Right atrium auricular region (tissue), 2 donors: ENCODE results near the gene LAP3. TPM values are rescaled to one million over a fixed set of nuclear protein-coding genes. Genes with fewer than 3 reads are reported as not detected.
"Not testable (repeated sequence)": the region's sequence is repeated elsewhere in the genome, so short reads cannot be mapped to it uniquely, and the experiment has no call there.

Source experiments
- DNase-seq: peaks from one replicate; pipeline ENCODE4 v3.0.0-alpha.2; 2019; ENCODE audit warnings: low spot score
- H3K27ac ChIP-seq, 2 donors: fragments of 200-600 bp; sonication (generic); 1 replicate in 1 of 2; 2 replicates in 1 of 2; pipeline ENCODE4 v1.5.1; 2016 to 2019
- H3K27me3 ChIP-seq, 2 donors: fragments of 200-600 bp; sonication (generic); one replicate each; pipeline versions ENCODE4 v1.5.1 to v1.6.0; 2017 to 2019
- H3K36me3 ChIP-seq: fragments of 200-600 bp; sonication (generic); one replicate; pipeline ENCODE4 v1.5.1; 2016
- H3K4me1 ChIP-seq, 2 donors: fragments of 200-600 bp; sonication (generic); one replicate each; pipeline versions ENCODE4 v1.5.1 to v1.6.0; 2017 to 2019
- H3K4me3 ChIP-seq, 2 donors: fragments of 200-600 bp; sonication (generic); 1 replicate in 1 of 2; 2 replicates in 1 of 2; pipeline ENCODE4 v1.5.1; 2017 to 2019; ENCODE audit warnings: mild to moderate bottlenecking in 1 of 2, moderate library complexity in 1 of 2
- H3K9me3 ChIP-seq, 2 donors: fragments of 200-600 bp; sonication (generic); one replicate each; pipeline ENCODE4 v1.5.1; 2019
- total RNA-seq, 2 donors: library from RNA; depleted of rRNA; stranded (reverse); fragments of >200 nt; gene quantifications; one replicate each; pipeline ENCODE4 v1.1.0, GENCODE V29; 2016
- TF ChIP-seq, protein P1 (sequence below), 2 donors: fragments of 200-600 bp; sonication (generic); IDR thresholded peaks; one replicate each; pipeline ENCODE4 v1.5.1; 2019; ENCODE audit warnings: antibody characterized with exemption in 2 of 2

LAP3 gene
- total RNA-seq, 2 donors from 2014 or later: 35.5 to 67.2 TPM

DNA sequence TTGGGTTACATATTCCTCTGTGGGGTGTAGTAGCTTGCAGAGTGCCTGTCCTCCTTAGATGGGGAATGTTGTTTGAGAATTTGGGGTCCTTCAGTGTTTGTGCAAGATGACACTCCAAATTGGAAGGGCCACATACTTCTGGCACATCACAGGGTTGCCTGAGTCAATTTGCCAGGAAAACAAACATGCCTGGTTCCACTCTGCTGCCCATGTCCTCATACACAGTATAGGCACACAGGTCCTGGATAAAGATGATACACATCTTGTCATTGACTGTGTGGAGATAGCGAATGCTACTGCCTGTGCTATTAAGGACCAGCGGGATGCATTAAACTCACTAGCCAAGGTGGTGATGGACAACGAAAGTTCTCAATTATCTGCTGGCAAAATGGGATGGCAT, 11.2 kb upstream of the LAP3 start:
- Histone ChIP-seq H3K27me3 (no peaks in the 10 kb centered on the region), H3K9me3 (no peaks in the 10 kb centered on the region), H3K4me3 (no peak overlapping the region), H3K36me3 (no peaks in the 10 kb centered on the region), H3K27ac (no peak overlapping the region), H3K4me1 (no peaks in the 10 kb centered on the region)
- no peak for DNase-seq
- TF ChIP-seq, protein P1, sequence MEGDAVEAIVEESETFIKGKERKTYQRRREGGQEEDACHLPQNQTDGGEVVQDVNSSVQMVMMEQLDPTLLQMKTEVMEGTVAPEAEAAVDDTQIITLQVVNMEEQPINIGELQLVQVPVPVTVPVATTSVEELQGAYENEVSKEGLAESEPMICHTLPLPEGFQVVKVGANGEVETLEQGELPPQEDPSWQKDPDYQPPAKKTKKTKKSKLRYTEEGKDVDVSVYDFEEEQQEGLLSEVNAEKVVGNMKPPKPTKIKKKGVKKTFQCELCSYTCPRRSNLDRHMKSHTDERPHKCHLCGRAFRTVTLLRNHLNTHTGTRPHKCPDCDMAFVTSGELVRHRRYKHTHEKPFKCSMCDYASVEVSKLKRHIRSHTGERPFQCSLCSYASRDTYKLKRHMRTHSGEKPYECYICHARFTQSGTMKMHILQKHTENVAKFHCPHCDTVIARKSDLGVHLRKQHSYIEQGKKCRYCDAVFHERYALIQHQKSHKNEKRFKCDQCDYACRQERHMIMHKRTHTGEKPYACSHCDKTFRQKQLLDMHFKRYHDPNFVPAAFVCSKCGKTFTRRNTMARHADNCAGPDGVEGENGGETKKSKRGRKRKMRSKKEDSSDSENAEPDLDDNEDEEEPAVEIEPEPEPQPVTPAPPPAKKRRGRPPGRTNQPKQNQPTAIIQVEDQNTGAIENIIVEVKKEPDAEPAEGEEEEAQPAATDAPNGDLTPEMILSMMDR (IDR thresholded peaks at IDR 0.05): no peak

DNA sequence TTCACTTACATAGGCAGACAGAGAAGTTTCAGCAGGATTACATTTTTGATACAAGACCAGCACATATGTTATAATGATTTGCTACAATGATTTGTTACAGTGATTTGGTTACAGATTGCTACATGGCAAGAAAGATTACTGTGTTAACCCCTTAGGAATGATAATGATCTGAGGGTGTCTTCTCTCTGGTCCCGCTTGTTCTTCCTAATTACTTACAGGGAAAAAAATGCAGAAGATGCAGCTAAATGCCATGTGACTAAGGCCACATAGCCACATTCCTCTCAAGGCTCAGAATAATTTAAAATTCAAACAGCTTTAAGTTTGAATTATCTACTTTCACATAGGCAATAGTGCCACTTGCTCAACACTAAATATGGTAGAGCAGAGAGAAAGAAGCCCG, 9.7 kb upstream of the LAP3 start:
- Histone ChIP-seq H3K4me3 (no peak overlapping the region), H3K27me3 (no peaks in the 10 kb centered on the region), H3K27ac (no peak overlapping the region), H3K9me3 (no peaks in the 10 kb centered on the region), H3K36me3 (no peaks in the 10 kb centered on the region), H3K4me1 (no peaks in the 10 kb centered on the region)
- DNase-seq: no peak
- TF ChIP-seq, protein P1 (IDR thresholded peaks at IDR 0.05): no peak

DNA sequence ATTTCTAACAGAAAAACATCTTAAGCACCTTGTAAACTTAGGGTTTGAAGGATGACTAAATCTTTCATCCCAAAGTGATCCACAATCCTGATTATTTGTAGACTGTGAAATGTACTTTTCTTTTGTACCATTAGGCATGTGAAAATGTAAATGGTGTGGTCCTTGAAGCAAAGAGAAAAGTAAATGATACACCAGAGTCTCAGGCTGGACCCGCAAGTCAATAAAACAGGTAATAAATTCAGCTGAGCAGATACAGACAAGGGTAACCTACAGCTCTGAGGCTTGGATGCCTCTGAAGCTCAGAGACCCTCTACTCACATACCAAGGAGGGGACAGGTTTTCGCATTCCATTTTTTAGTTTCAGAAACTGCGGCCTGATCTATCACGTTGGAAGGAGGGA, 2.8 kb upstream of the LAP3 start:
- DNase-seq: no peak
- H3K9me3 ChIP-seq: no peaks in the 10 kb centered on the region
- no peaks in the 10 kb centered on the region for H3K36me3 ChIP-seq
- TF ChIP-seq, protein P1 (IDR thresholded peaks at IDR 0.05): no peak
- H3K27me3 ChIP-seq: no peaks in the 10 kb centered on the region
- no peak overlapping the region for H3K4me3 ChIP-seq
- no peak overlapping the region for H3K27ac ChIP-seq
- H3K4me1 ChIP-seq: peaks cover 0 to 19% of the 10 kb centered on the region in 2 donors

DNA sequence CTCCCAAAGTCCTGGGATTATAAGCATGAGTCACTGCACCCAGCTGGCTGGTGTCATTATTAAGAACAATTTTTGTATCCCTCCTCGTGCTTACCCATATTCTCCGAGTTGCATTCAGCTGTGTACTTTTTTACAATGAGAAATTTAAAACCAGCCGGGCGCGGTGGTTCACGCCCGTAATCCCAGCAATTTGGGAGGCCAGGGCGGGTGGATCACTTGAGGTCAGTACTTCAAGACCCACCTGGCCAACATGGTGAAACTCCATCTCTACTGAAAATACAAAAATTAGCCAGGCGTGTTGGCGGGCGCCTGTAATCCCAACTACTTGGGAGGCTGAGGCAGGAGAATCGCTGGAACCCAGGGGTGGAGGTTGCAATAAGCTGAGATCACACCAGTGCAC, 1.8 kb upstream of the LAP3 start:
- not testable (repeated sequence) for H3K27me3 ChIP-seq, H3K27ac ChIP-seq

DNA sequence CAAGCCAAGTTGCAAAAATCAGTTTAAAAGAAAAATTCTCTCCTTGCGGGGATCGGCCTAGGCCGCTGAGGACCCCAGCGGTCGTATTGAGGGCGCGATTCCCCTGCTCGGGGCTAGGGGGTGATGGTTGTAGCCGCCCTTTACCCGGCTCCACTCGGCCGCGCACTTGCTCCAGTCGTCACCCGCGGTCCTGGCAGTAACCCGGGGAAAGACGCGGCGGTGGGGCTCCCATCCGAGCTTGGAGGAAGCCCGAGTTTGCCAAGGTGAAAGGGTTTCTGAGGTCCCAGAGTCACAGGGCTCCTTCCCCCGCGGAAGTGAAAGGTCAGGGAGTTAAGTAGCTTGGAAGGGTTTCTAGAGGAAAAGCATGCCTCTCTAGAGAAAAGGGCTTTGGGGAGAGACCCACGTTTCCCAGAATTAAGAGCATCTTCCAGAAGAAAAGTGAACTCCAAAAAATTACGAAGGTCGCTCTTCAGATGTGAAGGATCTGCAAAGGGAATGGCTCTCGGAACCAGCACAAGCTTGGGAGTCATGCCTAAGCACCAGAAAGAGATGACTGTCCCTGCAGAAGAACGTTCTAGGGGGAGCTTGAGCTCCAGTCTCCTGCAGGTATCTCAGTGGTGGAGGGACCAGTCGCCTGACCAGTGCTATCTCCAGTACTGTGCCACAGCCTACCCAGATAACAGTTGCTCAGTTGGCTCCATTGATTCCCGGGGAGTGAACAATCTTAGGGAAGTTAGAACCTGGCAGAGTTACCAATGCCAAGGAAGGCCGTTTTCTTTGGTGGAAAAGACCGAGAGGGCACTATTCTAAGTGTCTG, 875 bp downstream of the LAP3 start:
- no peaks in the 10 kb centered on the region for H3K9me3 ChIP-seq
- peak; percentile 65 for DNase-seq
- H3K4me3 ChIP-seq: peak overlapping the region; percentile 74 to 81
- H3K27ac ChIP-seq: peak overlapping the region; percentile 87 to 94
- H3K4me1 ChIP-seq: peaks cover 0 to 36% of the 10 kb centered on the region in 2 donors
- H3K27me3 ChIP-seq: no peaks in the 10 kb centered on the region
- peaks cover 17% of the 10 kb centered on the region for H3K36me3 ChIP-seq
- TF ChIP-seq, protein P1 (IDR thresholded peaks at IDR 0.05): no peak

More for the DNA sequence above, 1.8 kb upstream of the LAP3 start:
- not testable (repeated sequence) for H3K9me3 ChIP-seq, DNase-seq, H3K4me3 ChIP-seq, H3K36me3 ChIP-seq
- H3K4me1 ChIP-seq: peaks cover 0 to 23% of the 10 kb centered on the region in 2 donors

- H3K27me3 ChIP-seq: no peaks in the 10 kb centered on the region
- peaks cover 23% of the 10 kb centered on the region for H3K36me3 ChIP-seq
- no peak for DNase-seq
- peak overlapping the region; percentile 74 to 81 for H3K4me3 ChIP-seq
- TF ChIP-seq, protein P1 (IDR thresholded peaks at IDR 0.05): no peak
- no peaks in the 10 kb centered on the region for H3K9me3 ChIP-seq
- peak overlapping the region; percentile 87 to 94 for H3K27ac ChIP-seq
- H3K4me1 ChIP-seq: peaks cover 0 to 36% of the 10 kb centered on the region in 2 donors
Measured at GRCh38 chr4:17578482-17578891, 1.5 kb downstream of the LAP3 start.
